HEK293 (cell line): Measurements from ENCODE around the gene UFC1.

Source experiments
- CTCF ChIA-PET: fragments of 350-600 bp; formaldehyde crosslinking; extraction: SDS; loops from one replicate; lab custom pipeline; 2021; ENCODE audit warnings: antibody characterized with exemption; lab: Yijun Ruan, JAX
- POLR2A ChIA-PET: fragments of 300-600 bp; formaldehyde crosslinking; extraction: SDS; loops from one replicate; lab custom pipeline; 2020; ENCODE audit warnings: antibody characterized with exemption, inconsistent platforms; lab: Yijun Ruan, JAX
- H3K27ac ChIP-seq: fragments of 200-500 bp; sonication (Bioruptor generic); 2 replicates; pipeline ENCODE4 v1.5.1; 2014; ENCODE audit warnings: low read depth, low read length, control low read depth, inconsistent platforms; ENCODE audit errors: extremely low read depth
- H3K36me3 ChIP-seq, 2 experiments: fragments of 200-500 bp in 1 of 2; sonication (Bioruptor generic) in 1 of 2; 1 replicate in 1 of 2; 2 replicates in 1 of 2; pipeline ENCODE4 v1.5.1; 2014 to 2017; ENCODE audit warnings: inconsistent platforms in 2 of 2, low read length in 2 of 2; ENCODE audit not compliant: control insufficient read depth in 2 of 2, insufficient read depth in 1 of 2
- H3K4me1 ChIP-seq: fragments of 200-500 bp; sonication (Bioruptor generic); 2 replicates; pipeline ENCODE4 v1.5.1; 2014; ENCODE audit warnings: mild to moderate bottlenecking, low read length, inconsistent platforms; ENCODE audit not compliant: control insufficient read depth, insufficient read depth
- H3K4me3 ChIP-seq: 2 replicates; pipeline ENCODE4 v1.5.1; 2011; ENCODE audit warnings: low read depth, mild to moderate bottlenecking, control low read depth, low read length, moderate library complexity
- H3K9me3 ChIP-seq: fragments of 200-500 bp; sonication (Bioruptor generic); 2 replicates; pipeline ENCODE4 v1.5.1; 2014; ENCODE audit warnings: low read depth, low read length, inconsistent platforms; ENCODE audit not compliant: control insufficient read depth, insufficient read depth
- HIC1 ChIP-seq: fragments of 450-650 bp; formaldehyde crosslinking; IDR thresholded peaks from 2 replicates; pipeline ENCODE4 v1.5.1; 2016; ENCODE audit warnings: missing biosample characterization, missing genetic modification characterization
- HOXA7 ChIP-seq: sonication (generic); formaldehyde crosslinking; IDR thresholded peaks from 2 replicates; pipeline ENCODE4 v1.8.1; 2022; ENCODE audit warnings: missing genetic modification reagents, borderline replicate concordance
- KLF1 ChIP-seq: fragments of 450-650 bp; formaldehyde crosslinking; IDR thresholded peaks from 2 replicates; pipeline ENCODE4 v1.5.1; 2016; ENCODE audit warnings: missing biosample characterization, missing genetic modification characterization
- KLF9 ChIP-seq: fragments of 450-650 bp; formaldehyde crosslinking; IDR thresholded peaks from 2 replicates; pipeline ENCODE4 v1.5.1; 2016; ENCODE audit warnings: missing biosample characterization, missing genetic modification characterization, low read depth
- PRDM10 ChIP-seq: fragments of 450-650 bp; formaldehyde crosslinking; IDR thresholded peaks from 2 replicates; pipeline ENCODE4 v1.5.1; 2016; ENCODE audit warnings: missing biosample characterization, missing genetic modification characterization
- ZBTB10 ChIP-seq: fragments of 450-650 bp; formaldehyde crosslinking; IDR thresholded peaks from 2 replicates; pipeline ENCODE4 v1.5.1; 2016; ENCODE audit warnings: missing biosample characterization, missing genetic modification characterization
- ZBTB21 ChIP-seq: fragments of 450-650 bp; formaldehyde crosslinking; IDR thresholded peaks from 2 replicates; pipeline ENCODE4 v1.5.1; 2017; ENCODE audit warnings: missing biosample characterization, missing genetic modification characterization
- ZBTB48 ChIP-seq: fragments of 450-650 bp; formaldehyde crosslinking; IDR thresholded peaks from 2 replicates; pipeline ENCODE4 v1.5.1; 2016; ENCODE audit warnings: missing biosample characterization, missing genetic modification characterization
- ZBTB8A ChIP-seq: fragments of 450-650 bp; formaldehyde crosslinking; IDR thresholded peaks from 2 replicates; pipeline ENCODE4 v1.5.1; 2016; ENCODE audit warnings: missing biosample characterization, missing genetic modification characterization
- ZNF138 ChIP-seq: fragments of 450-650 bp; formaldehyde crosslinking; IDR thresholded peaks from 2 replicates; pipeline ENCODE4 v1.5.1; 2016; ENCODE audit warnings: missing biosample characterization, missing genetic modification characterization, borderline replicate concordance
- ZNF391 ChIP-seq: fragments of 450-650 bp; formaldehyde crosslinking; IDR thresholded peaks from 2 replicates; pipeline ENCODE4 v1.5.1; 2016; ENCODE audit warnings: low read depth, missing biosample characterization, missing genetic modification characterization, borderline replicate concordance
- ZNF394 ChIP-seq: fragments of 450-650 bp; formaldehyde crosslinking; IDR thresholded peaks from 2 replicates; pipeline ENCODE4 v1.5.1; 2016; ENCODE audit warnings: missing biosample characterization, missing genetic modification characterization, mild to moderate bottlenecking, moderate library complexity, borderline replicate concordance
- ZNF518A ChIP-seq: fragments of 450-650 bp; formaldehyde crosslinking; conservative IDR thresholded peaks from 2 replicates; pipeline ENCODE4 v1.5.1; 2016; ENCODE audit warnings: low read depth, missing biosample characterization, missing genetic modification characterization
- ZNF623 ChIP-seq: fragments of 450-650 bp; formaldehyde crosslinking; IDR thresholded peaks from 2 replicates; pipeline ENCODE4 v1.5.1; 2016; ENCODE audit warnings: missing biosample characterization, missing genetic modification characterization
- ZNF629 ChIP-seq: fragments of 450-650 bp; formaldehyde crosslinking; IDR thresholded peaks from 2 replicates; pipeline ENCODE4 v1.5.1; 2017; ENCODE audit warnings: missing biosample characterization, missing genetic modification characterization
- ZNF654 ChIP-seq: fragments of 450-650 bp; formaldehyde crosslinking; IDR thresholded peaks from 2 replicates; pipeline ENCODE4 v1.5.1; 2016; ENCODE audit warnings: low read depth, missing biosample characterization, missing genetic modification characterization
- ZNF660 ChIP-seq: fragments of 450-650 bp; IDR thresholded peaks from 2 replicates; pipeline ENCODE4 v1.5.1; 2018; ENCODE audit warnings: missing biosample characterization, mild to moderate bottlenecking, missing genetic modification characterization
- ZNF704 ChIP-seq: fragments of 450-650 bp; formaldehyde crosslinking; IDR thresholded peaks from 2 replicates; pipeline ENCODE4 v1.5.1; 2016; ENCODE audit warnings: missing biosample characterization, missing genetic modification characterization
- ZNF768 ChIP-seq: fragments of 450-650 bp; formaldehyde crosslinking; IDR thresholded peaks from 2 replicates; pipeline ENCODE4 v1.5.1; 2018; ENCODE audit warnings: missing biosample characterization, mild to moderate bottlenecking, missing genetic modification characterization

The UFC1 gene

GRCh38 chr1:161139766-161140165 lies 14.0 kb upstream of the UFC1 start:
- POLR2A ChIA-PET: no interaction called here
- Histone ChIP-seq H3K36me3 (peaks cover 0 to 7% of the 10 kb centered on the region in 2 experiments; a peak in 2 of 3 replicates), H3K4me1 (no peaks in the 10 kb centered on the region), H3K4me3 (no peak overlapping the region), H3K9me3 (no peaks in the 10 kb centered on the region), H3K27ac (no peak overlapping the region)
- CTCF ChIA-PET: interaction anchor here (0.6 to 2.0 kb wide), 5 partner anchors 10 to 248 kb away, joined by 3 to 8 read pairs (median 6); partner anchors contain the start of gene KLHDC9
- TF ChIP-seq ZNF654 (tag by site-specific recombination) (peak; percentile 36; the same call in 1 of the 2 replicates), ZNF391 (no peak), KLF1 (no peak), PRDM10 (no peak), ZNF704 (tag by site-specific recombination) (no peak), ZBTB48 (tag by site-specific recombination) (no peak), ZNF138 (tag by site-specific recombination) (no peak), ZNF768 (tag by site-specific recombination) (no peak), ZNF518A (tag by site-specific recombination) (no peak), HIC1 (no peak), ZNF660 (peak; percentile 45; the same call in 1 of the 2 replicates)

- Histone ChIP-seq H3K4me3 (no peak overlapping the region), H3K27ac (no peak overlapping the region), H3K36me3 (peaks cover 0 to 4% of the 10 kb centered on the region in 2 experiments; a peak in 2 of 3 replicates), H3K4me1 (no peaks in the 10 kb centered on the region), H3K9me3 (no peaks in the 10 kb centered on the region)
- ChIA-PET CTCF (interaction anchor here (0.6 to 1.1 kb wide), 5 partner anchors 14 to 249 kb away, joined by 3 to 4 read pairs (median 3); partner anchors contain the start of genes NIT1 and PFDN2), POLR2A (interaction anchor here (1.6 to 1.9 kb wide), 2 partner anchors 8 to 13 kb away, joined by 8 to 12 read pairs; partner anchors contain the start of genes DEDD and UFC1)
- TF ChIP-seq ZBTB10 (no peak), ZNF394 (tag by site-specific recombination) (peak; percentile 53; the same call in 1 of the 2 replicates), ZBTB21 (no peak), ZNF623 (tag by site-specific recombination) (peak; percentile 11; the same call in 1 of the 2 replicates), ZBTB8A (tag by site-specific recombination) (no peak), ZNF629 (tag by site-specific recombination) (no peak), ZNF768 (tag by site-specific recombination) (no peak), HOXA7 (no peak), KLF9 (tag by site-specific recombination) (no peak)
These were observed 12.9 kb upstream of the UFC1 start for GRCh38 chr1:161140755-161141400.
